ENCODE measurements around the gene CHST8.

CHST8 gene

DNA sequence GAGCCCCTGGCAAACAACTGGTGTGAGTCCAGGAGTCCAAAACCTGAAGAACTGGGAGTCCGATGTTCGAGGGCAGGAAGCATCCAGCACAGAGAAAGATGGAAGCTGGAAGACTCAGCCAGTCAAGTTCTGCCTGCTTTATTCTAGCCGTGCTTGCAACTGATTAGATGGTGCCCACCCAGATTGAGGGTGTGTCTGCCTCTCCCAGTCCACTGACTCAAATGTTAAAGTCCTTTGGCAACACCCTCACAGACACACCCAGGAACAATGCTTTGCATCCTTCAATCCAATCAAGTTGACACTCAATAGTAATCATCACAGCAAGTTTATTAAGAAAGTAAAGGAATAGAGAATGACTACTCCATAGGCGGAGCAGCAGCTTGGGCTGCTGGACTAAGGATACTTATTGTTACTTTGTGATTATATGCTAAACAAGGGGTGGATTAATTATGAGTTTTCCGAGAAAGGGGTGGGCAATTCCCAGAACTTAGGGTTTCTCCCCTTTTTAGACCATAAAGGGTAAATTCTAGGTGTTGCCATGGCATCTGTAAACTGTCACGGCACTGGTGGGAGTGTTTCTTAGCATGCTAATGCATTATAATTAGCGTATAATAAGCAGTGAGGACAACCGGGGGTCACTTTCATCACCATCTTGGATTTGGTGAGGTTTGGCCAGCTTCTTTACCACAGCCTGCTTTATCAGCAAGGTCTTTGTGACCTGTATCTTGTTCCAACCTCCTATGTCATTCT is 109.3 kb downstream of the CHST8 start:
- H3K4me3 ChIP-seq (ENCODE audit: low read depth, low read length), result no peak overlapping the region
- TF ChIP-seq, protein P1, sequence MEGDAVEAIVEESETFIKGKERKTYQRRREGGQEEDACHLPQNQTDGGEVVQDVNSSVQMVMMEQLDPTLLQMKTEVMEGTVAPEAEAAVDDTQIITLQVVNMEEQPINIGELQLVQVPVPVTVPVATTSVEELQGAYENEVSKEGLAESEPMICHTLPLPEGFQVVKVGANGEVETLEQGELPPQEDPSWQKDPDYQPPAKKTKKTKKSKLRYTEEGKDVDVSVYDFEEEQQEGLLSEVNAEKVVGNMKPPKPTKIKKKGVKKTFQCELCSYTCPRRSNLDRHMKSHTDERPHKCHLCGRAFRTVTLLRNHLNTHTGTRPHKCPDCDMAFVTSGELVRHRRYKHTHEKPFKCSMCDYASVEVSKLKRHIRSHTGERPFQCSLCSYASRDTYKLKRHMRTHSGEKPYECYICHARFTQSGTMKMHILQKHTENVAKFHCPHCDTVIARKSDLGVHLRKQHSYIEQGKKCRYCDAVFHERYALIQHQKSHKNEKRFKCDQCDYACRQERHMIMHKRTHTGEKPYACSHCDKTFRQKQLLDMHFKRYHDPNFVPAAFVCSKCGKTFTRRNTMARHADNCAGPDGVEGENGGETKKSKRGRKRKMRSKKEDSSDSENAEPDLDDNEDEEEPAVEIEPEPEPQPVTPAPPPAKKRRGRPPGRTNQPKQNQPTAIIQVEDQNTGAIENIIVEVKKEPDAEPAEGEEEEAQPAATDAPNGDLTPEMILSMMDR (IDR thresholded peaks at IDR 0.05; ENCODE audit: borderline replicate concordance, insufficient read depth, low read depth, low read length), result no peak

DNA sequence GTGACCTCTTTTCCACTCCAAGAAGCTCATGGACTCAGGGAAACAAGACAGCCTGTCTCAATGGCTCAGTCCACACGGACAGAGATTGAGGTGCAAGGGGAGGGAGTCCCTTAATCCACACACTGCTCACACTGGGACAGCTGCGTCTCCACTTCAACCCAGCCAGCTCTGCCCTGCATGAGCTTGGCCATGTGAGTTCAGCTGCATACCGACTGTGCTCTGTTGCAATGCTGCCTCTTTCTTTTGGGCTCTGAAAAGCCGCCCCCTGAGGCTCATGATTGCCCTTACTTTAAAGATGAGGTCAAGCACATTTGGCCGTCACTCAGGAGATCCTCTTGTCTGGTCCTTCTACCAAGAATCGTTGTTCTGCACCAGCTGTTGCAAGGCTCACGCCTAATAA is 110.1 kb downstream of the CHST8 start:
- no peak overlapping the region for H3K4me3 ChIP-seq (ENCODE audit: low read depth, low read length)
- TF ChIP-seq, protein P1 (IDR thresholded peaks at IDR 0.05; ENCODE audit: borderline replicate concordance, insufficient read depth, low read depth, low read length), result no peak

DNA sequence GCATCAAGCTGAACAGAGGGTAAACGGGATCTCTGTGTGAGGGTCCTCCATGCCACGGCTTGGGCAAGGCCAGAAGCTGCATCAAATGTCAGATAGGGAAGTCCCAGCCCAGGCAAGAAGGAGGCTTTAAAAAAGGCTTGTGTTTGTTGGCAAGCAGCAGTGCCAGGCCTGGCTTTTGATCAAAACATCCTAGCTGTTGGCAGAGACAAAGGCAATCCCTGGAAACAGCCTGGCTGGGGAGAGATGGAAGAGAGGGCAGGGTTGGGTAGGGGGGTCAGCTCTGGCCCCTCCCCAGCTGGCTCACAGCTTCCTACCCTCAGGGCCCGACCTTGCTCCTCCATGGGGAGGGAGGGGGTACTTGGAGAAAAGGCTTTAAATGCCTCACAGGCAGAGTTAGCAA is 113.2 kb downstream of the CHST8 start:
- TF ChIP-seq, protein P1 (IDR thresholded peaks at IDR 0.05; ENCODE audit: borderline replicate concordance, insufficient read depth, low read depth, low read length), result no peak
- no peak overlapping the region for H3K4me3 ChIP-seq (ENCODE audit: low read depth, low read length)

- TF ChIP-seq, protein P1 (IDR thresholded peaks at IDR 0.05; ENCODE audit: borderline replicate concordance, insufficient read depth, low read depth, low read length), result no peak
- H3K4me3 ChIP-seq (ENCODE audit: low read depth, low read length), result no peak overlapping the region
Observed at GRCh38 chr19:33736158-33736557, 114.4 kb downstream of the CHST8 start.

DNA sequence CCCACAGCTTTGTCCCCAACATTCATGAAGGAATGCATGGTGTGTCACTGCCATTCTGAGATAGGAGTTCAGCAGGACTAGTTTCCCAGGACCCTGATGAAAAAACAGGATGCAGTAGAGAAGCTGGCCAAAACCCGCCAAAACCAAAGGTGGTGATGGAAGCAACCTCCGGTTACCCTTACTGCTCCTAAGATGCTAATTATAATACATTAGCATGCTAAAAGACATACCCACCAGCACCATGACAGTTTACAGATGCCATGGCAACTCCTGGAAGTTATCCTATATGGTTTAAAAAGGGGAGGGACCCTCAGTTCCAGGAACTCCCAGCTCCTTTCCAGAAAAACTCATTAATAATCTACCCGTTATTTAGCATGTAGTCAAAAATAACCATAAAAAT is 115.0 kb downstream of the CHST8 start:
- TF ChIP-seq, protein P1 (IDR thresholded peaks at IDR 0.05; ENCODE audit: borderline replicate concordance, insufficient read depth, low read depth, low read length), result no peak
- H3K4me3 ChIP-seq (ENCODE audit: low read depth, low read length), result no peak overlapping the region

GRCh38 chr19:33737681-33738371 is 116.1 kb downstream of the CHST8 start:
- TF ChIP-seq, protein P1 (IDR thresholded peaks at IDR 0.05; ENCODE audit: borderline replicate concordance, insufficient read depth, low read depth, low read length), result no peak
- H3K4me3 ChIP-seq (ENCODE audit: low read depth, low read length), result no peak overlapping the region

Measured in GM12875 (cell line).